ENCODE measurements around the gene GMPPB. TPM values are rescaled to one million over a fixed set of nuclear protein-coding genes. Genes with fewer than 3 reads are reported as not detected.
A peak's percentile ranks its signal among the peaks of the same experiment; 100 is the strongest.
"Not testable (repeated sequence)": the region's sequence is repeated elsewhere in the genome, so short reads cannot be mapped to it uniquely, and the experiment has no call there.

The GMPPB gene
- polyA plus RNA-seq, 1 donor (not counting 4 experiments of a cell fraction or from before 2014, with no cell fraction given): 17.4 TPM

DNA sequence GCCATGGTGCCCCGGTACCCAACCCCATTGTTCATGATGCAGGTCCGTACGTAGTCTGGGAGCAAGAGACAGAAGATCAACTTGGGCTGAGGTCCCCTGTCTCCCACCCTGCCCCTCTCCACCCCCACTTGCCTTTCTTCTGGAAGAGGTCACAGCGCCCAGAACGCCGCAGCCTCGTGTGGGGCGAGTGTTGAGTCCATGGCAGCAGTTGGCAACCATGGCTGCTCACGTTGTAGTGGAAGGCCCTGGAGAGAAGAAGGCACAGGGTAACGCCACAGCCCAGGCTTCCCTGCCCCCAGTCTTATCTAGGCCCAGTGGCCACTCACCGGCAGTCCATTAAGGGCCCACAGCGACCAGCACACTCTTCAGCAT is 36.3 kb downstream of the GMPPB start:
- H3K9me3 ChIP-seq (ENCODE audit: control insufficient read depth, low read depth, low read length); H3K27me3 ChIP-seq (ENCODE audit: control insufficient read depth, extremely low read depth, insufficient read depth, low read length); dilution Hi-C loops (cut with MboI; ENCODE audit: extremely low pct_ligation_motif_present, low sequenced_read_pairs); DNase-seq (ENCODE audit: low read depth, low spot score); H4K20me1 ChIP-seq (ENCODE audit: control insufficient read depth, extremely low read depth, insufficient read depth, low read length); H3K9me1 ChIP-seq (ENCODE audit: control insufficient read depth, extremely low read depth, insufficient read depth, low read length); H3K4me3 ChIP-seq (ENCODE audit: control insufficient read depth in 2 of 3, extremely low read depth in 1 of 3, insufficient read depth in 2 of 3, low read depth in 1 of 3, low read length in 3 of 3); H3K4me2 ChIP-seq (ENCODE audit: control insufficient read depth, extremely low read depth, insufficient read depth, low read depth, low read length); H3K4me1 ChIP-seq (ENCODE audit: control insufficient read depth, extremely low read depth, insufficient read depth, low read length); FAIRE-seq; H3K27ac ChIP-seq (ENCODE audit: control insufficient read depth, insufficient read depth, low read length); H2AFZ ChIP-seq (ENCODE audit: control insufficient read depth, low read length); H3K9ac ChIP-seq (ENCODE audit: control insufficient read depth, extremely low read depth, insufficient read depth, low read length): not testable (repeated sequence)
- peaks cover 9 to 13% of the 10 kb centered on the region in 2 experiments for H3K36me3 ChIP-seq (ENCODE audit: control insufficient read depth in 2 of 2, extremely low read depth in 1 of 2, insufficient read depth in 2 of 2, low read length in 2 of 2)
- H3K79me2 ChIP-seq (ENCODE audit: control insufficient read depth, insufficient read depth, low read length): peaks cover 19% of the 10 kb centered on the region

DNA sequence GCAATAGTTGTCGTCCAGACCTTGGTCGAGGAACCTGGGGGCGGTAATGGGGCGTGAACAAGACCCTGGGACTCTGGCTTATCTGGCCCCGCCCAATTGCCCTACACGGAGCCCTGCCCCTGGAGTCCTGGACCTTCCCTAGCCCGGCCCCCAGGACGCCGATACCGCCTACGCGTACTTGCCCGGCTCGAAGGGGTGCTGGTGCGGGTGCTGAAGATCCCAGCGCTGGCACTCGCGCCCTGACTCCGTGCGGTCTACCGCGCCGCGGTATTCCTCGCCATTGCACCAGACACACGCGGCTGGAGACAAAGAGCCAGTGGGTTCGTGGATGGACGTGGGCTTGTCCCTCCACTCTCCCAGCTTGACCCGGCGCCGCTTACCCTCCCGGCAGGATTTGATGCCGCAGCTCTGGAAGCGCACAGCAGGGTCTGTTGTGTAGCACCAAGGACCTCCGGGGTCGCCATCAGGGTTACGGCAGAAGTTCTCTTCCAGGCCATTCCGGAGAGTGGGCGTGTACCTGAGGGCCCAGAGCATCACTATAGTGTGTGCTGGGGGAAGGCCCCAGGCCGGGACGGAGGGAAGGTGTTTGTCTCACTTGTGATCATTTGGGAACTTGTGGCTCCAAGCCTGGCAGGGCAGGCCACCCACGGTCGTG is 36.9 kb downstream of the GMPPB start:
- H3K4me3 ChIP-seq (ENCODE audit: control insufficient read depth in 2 of 3, extremely low read depth in 1 of 3, insufficient read depth in 2 of 3, low read depth in 1 of 3, low read length in 3 of 3): peak overlapping the region; percentile 18 to 51 (median 19)
- H3K27ac ChIP-seq (ENCODE audit: control insufficient read depth, insufficient read depth, low read length); H3K9me1 ChIP-seq (ENCODE audit: control insufficient read depth, extremely low read depth, insufficient read depth, low read length); H3K27me3 ChIP-seq (ENCODE audit: control insufficient read depth, extremely low read depth, insufficient read depth, low read length); DNase-seq (ENCODE audit: low read depth, low spot score); H4K20me1 ChIP-seq (ENCODE audit: control insufficient read depth, extremely low read depth, insufficient read depth, low read length); H3K4me1 ChIP-seq (ENCODE audit: control insufficient read depth, extremely low read depth, insufficient read depth, low read length); FAIRE-seq; dilution Hi-C loops (cut with MboI; ENCODE audit: extremely low pct_ligation_motif_present, low sequenced_read_pairs); H3K9me3 ChIP-seq (ENCODE audit: control insufficient read depth, low read depth, low read length): not testable (repeated sequence)
- H3K79me2 ChIP-seq (ENCODE audit: control insufficient read depth, insufficient read depth, low read length): peaks cover 19% of the 10 kb centered on the region
- H2AFZ ChIP-seq (ENCODE audit: control insufficient read depth, low read length): peak overlapping the region; percentile 40
- H3K4me2 ChIP-seq (ENCODE audit: control insufficient read depth, extremely low read depth, insufficient read depth, low read depth, low read length): peak overlapping the region; percentile 56
- H3K36me3 ChIP-seq (ENCODE audit: control insufficient read depth in 2 of 2, extremely low read depth in 1 of 2, insufficient read depth in 2 of 2, low read length in 2 of 2): peaks cover 13 to 19% of the 10 kb centered on the region in 2 experiments
- peak overlapping the region; percentile 22 for H3K9ac ChIP-seq (ENCODE audit: control insufficient read depth, extremely low read depth, insufficient read depth, low read length)

DNA sequence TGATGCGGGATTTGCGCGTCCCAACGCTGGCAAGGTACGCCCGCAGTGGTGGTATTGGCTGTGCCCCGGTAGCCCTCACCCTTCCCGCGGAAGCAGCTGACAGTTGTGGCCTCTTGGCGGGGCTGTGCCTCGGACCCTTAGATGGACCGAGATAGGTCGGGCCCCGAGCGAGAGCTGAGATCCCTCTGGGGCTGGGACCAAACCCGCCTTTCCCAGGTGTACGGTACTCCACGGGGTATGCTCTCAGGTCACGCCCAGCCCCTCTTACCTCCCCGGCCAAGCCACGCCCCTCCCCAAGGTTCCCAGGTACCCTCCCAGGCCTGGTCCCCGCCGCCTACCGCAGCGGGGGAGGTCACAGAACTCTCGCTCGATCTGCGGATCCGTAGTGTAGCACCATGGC is 37.4 kb downstream of the GMPPB start:
- FAIRE-seq: not testable (repeated sequence)

DNA sequence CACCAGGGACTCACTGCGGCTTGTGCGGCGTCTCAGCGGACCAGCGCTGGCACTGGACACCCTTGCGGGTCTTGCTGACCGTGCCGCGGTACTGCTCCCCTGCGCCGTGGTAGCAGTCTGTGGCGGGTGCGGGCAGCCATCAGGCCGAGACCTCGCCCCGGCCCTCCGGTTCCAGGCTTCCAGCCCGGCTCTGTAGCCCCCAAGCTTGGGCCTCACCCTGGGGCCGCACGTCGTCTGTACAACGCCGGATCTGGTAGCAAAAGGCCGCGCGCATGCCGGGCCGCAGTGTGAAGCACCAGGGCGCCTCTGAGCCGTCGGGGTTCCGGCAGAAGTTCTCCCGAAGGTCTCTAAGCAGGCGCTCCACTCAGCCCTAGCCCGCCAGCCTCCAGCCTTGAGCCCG is 37.9 kb downstream of the GMPPB start:
- H3K27ac ChIP-seq (ENCODE audit: control insufficient read depth, insufficient read depth, low read length); FAIRE-seq; DNase-seq (ENCODE audit: low read depth, low spot score); H3K4me3 ChIP-seq (ENCODE audit: control insufficient read depth in 2 of 3, extremely low read depth in 1 of 3, insufficient read depth in 2 of 3, low read depth in 1 of 3, low read length in 3 of 3); H3K4me2 ChIP-seq (ENCODE audit: control insufficient read depth, extremely low read depth, insufficient read depth, low read depth, low read length); H3K9me3 ChIP-seq (ENCODE audit: control insufficient read depth, low read depth, low read length); H3K4me1 ChIP-seq (ENCODE audit: control insufficient read depth, extremely low read depth, insufficient read depth, low read length); H3K9ac ChIP-seq (ENCODE audit: control insufficient read depth, extremely low read depth, insufficient read depth, low read length); H4K20me1 ChIP-seq (ENCODE audit: control insufficient read depth, extremely low read depth, insufficient read depth, low read length); dilution Hi-C loops (cut with MboI; ENCODE audit: extremely low pct_ligation_motif_present, low sequenced_read_pairs); H3K27me3 ChIP-seq (ENCODE audit: control insufficient read depth, extremely low read depth, insufficient read depth, low read length); H2AFZ ChIP-seq (ENCODE audit: control insufficient read depth, low read length); H3K9me1 ChIP-seq (ENCODE audit: control insufficient read depth, extremely low read depth, insufficient read depth, low read length): not testable (repeated sequence)
- peaks cover 23 to 29% of the 10 kb centered on the region in 2 experiments for H3K36me3 ChIP-seq (ENCODE audit: control insufficient read depth in 2 of 2, extremely low read depth in 1 of 2, insufficient read depth in 2 of 2, low read length in 2 of 2)
- H3K79me2 ChIP-seq (ENCODE audit: control insufficient read depth, insufficient read depth, low read length): peaks cover 13% of the 10 kb centered on the region

More for the DNA sequence above, 37.4 kb downstream of the GMPPB start:
- Histone ChIP-seq H2AFZ (ENCODE audit: control insufficient read depth, low read length) (peak overlapping the region; percentile 9), H3K4me3 (ENCODE audit: control insufficient read depth in 2 of 3, extremely low read depth in 1 of 3, insufficient read depth in 2 of 3, low read depth in 1 of 3, low read length in 3 of 3) (peak overlapping the region; percentile 18 to 51 (median 19)), H3K79me2 (ENCODE audit: control insufficient read depth, insufficient read depth, low read length) (peaks cover 17% of the 10 kb centered on the region), H3K9ac (ENCODE audit: control insufficient read depth, extremely low read depth, insufficient read depth, low read length) (peak overlapping the region; percentile 9), H3K4me2 (ENCODE audit: control insufficient read depth, extremely low read depth, insufficient read depth, low read depth, low read length) (peak overlapping the region; percentile 56), H3K36me3 (ENCODE audit: control insufficient read depth in 2 of 2, extremely low read depth in 1 of 2, insufficient read depth in 2 of 2, low read length in 2 of 2) (peaks cover 19 to 24% of the 10 kb centered on the region in 2 experiments)
- DNase-seq (ENCODE audit: low read depth, low spot score); H3K27me3 ChIP-seq (ENCODE audit: control insufficient read depth, extremely low read depth, insufficient read depth, low read length); H3K9me1 ChIP-seq (ENCODE audit: control insufficient read depth, extremely low read depth, insufficient read depth, low read length); H3K27ac ChIP-seq (ENCODE audit: control insufficient read depth, insufficient read depth, low read length); dilution Hi-C loops (cut with MboI; ENCODE audit: extremely low pct_ligation_motif_present, low sequenced_read_pairs); H3K9me3 ChIP-seq (ENCODE audit: control insufficient read depth, low read depth, low read length); H3K4me1 ChIP-seq (ENCODE audit: control insufficient read depth, extremely low read depth, insufficient read depth, low read length); H4K20me1 ChIP-seq (ENCODE audit: control insufficient read depth, extremely low read depth, insufficient read depth, low read length): not testable (repeated sequence)

DNA sequence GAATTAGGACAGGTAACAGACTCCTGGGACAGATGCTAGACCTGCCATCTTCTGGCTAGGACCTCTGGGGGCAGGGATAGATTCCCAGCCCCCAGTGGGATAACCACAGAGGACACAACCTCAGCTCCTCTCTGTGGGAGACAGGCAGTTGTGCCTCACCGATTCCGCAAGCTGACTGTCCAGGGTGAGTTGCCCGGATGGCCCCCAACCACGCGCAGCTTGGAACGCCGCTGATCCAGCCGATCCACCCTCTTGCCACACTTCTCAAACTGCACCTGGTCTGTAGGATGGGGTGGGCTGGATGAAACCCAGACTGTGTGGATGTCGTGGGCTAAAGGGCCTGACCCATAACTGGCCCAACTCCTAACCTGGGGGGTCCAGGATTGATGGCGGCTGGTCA is 38.6 kb downstream of the GMPPB start:
- H3K9me3 ChIP-seq (ENCODE audit: control insufficient read depth, low read depth, low read length); H3K27me3 ChIP-seq (ENCODE audit: control insufficient read depth, extremely low read depth, insufficient read depth, low read length); H3K9me1 ChIP-seq (ENCODE audit: control insufficient read depth, extremely low read depth, insufficient read depth, low read length); H3K27ac ChIP-seq (ENCODE audit: control insufficient read depth, insufficient read depth, low read length); H2AFZ ChIP-seq (ENCODE audit: control insufficient read depth, low read length); H3K4me3 ChIP-seq (ENCODE audit: control insufficient read depth in 2 of 3, extremely low read depth in 1 of 3, insufficient read depth in 2 of 3, low read depth in 1 of 3, low read length in 3 of 3); H3K79me2 ChIP-seq (ENCODE audit: control insufficient read depth, insufficient read depth, low read length); dilution Hi-C loops (cut with MboI; ENCODE audit: extremely low pct_ligation_motif_present, low sequenced_read_pairs); H3K9ac ChIP-seq (ENCODE audit: control insufficient read depth, extremely low read depth, insufficient read depth, low read length); H4K20me1 ChIP-seq (ENCODE audit: control insufficient read depth, extremely low read depth, insufficient read depth, low read length); DNase-seq (ENCODE audit: low read depth, low spot score); H3K4me2 ChIP-seq (ENCODE audit: control insufficient read depth, extremely low read depth, insufficient read depth, low read depth, low read length); H3K4me1 ChIP-seq (ENCODE audit: control insufficient read depth, extremely low read depth, insufficient read depth, low read length); FAIRE-seq: not testable (repeated sequence)
- peaks cover 30 to 35% of the 10 kb centered on the region in 2 experiments for H3K36me3 ChIP-seq (ENCODE audit: control insufficient read depth in 2 of 2, extremely low read depth in 1 of 2, insufficient read depth in 2 of 2, low read length in 2 of 2)

Data from keratinocyte (primary cell).